Stimulated activated CD4-positive, alpha-beta T cell treated with anti-CD3 and anti-CD28 coated beads, Interleukin-1b, Interleukin-23, amount 100 ng/mL, for 48 hours (primary cell): ENCODE results near the gene SRSF12.
"Not testable (repeated sequence)": the region's sequence is repeated elsewhere in the genome, so short reads cannot be mapped to it uniquely, and the experiment has no call there.

Experiments used
- DNase-seq: peaks from one replicate; pipeline ENCODE4 v3.0.0-alpha.2; 2020

SRSF12 gene

GRCh38 chr6:89069536-89070163, 48.2 kb downstream of the SRSF12 start:
- DNase-seq, result no peak

GRCh38 chr6:89068695-89069094, 49.2 kb downstream of the SRSF12 start:
- no peak for DNase-seq

GRCh38 chr6:89067796-89068195, 50.1 kb downstream of the SRSF12 start:
- no peak for DNase-seq

GRCh38 chr6:89066940-89067646, 50.8 kb downstream of the SRSF12 start:
- no peak for DNase-seq

GRCh38 chr6:89066121-89066520, 51.8 kb downstream of the SRSF12 start:
- not testable (repeated sequence) for DNase-seq

- not testable (repeated sequence) for DNase-seq
These were observed 52.9 kb downstream of the SRSF12 start for GRCh38 chr6:89064931-89065330.

- no peak for DNase-seq
These were observed 54.0 kb downstream of the SRSF12 start for GRCh38 chr6:89063881-89064280.

GRCh38 chr6:89059227-89059626, 58.6 kb downstream of the SRSF12 start:
- no peak for DNase-seq

GRCh38 chr6:89058627-89059026, 59.2 kb downstream of the SRSF12 start:
- DNase-seq, result no peak

GRCh38 chr6:89057759-89058158, 60.1 kb downstream of the SRSF12 start:
- no peak for DNase-seq

- DNase-seq, result no peak
These were observed 63.7 kb downstream of the SRSF12 start for GRCh38 chr6:89054208-89054607.

GRCh38 chr6:89051676-89052075, 66.2 kb downstream of the SRSF12 start:
- no peak for DNase-seq

GRCh38 chr6:89050697-89051096, 67.2 kb downstream of the SRSF12 start:
- DNase-seq, result no peak

GRCh38 chr6:89050155-89050554, 67.7 kb downstream of the SRSF12 start:
- DNase-seq, result no peak

- no peak for DNase-seq
These were observed 68.9 kb downstream of the SRSF12 start for GRCh38 chr6:89048985-89049384.

GRCh38 chr6:89048288-89048923, 69.5 kb downstream of the SRSF12 start:
- DNase-seq, result no peak

GRCh38 chr6:89047473-89047872, 70.4 kb downstream of the SRSF12 start:
- no peak for DNase-seq
